Calu3 (cell line): Measurements from ENCODE around the gene SCYL3. TPM values are rescaled to one million over a fixed set of nuclear protein-coding genes. Genes with fewer than 3 reads are reported as not detected.
A peak's percentile ranks its signal among the peaks of the same experiment; 100 is the strongest.
"Not testable (repeated sequence)": the region's sequence is repeated elsewhere in the genome, so short reads cannot be mapped to it uniquely, and the experiment has no call there.

Source experiments
- BruUV-seq: library from RNA; stranded (reverse); fragments of 400-500 nt; replicated peaks from 2 replicates; lab custom pipeline; 2021; lab: Mats Ljungman, UMichigan
- CTCF ChIA-PET: fragments of 300-600 bp; sonication (Branson Sonifier 250); formaldehyde crosslinking; loops from one replicate; lab custom pipeline; 2022; ENCODE audit warnings: antibody characterized with exemption; lab: Charles Lee
- DNase-seq: peaks from one replicate; pipeline ENCODE4 v3.0.0; 2022
- H3K27ac Mint-ChIP-seq: one replicate; pipeline ENCODE4 v1.8.0; 2022; ENCODE audit warnings: mixed read lengths; ENCODE audit not compliant: unreplicated experiment
- H3K27me3 Mint-ChIP-seq: one replicate; pipeline ENCODE4 v1.8.0; 2022; ENCODE audit warnings: mixed read lengths; ENCODE audit not compliant: unreplicated experiment
- H3K36me3 Mint-ChIP-seq: one replicate; pipeline ENCODE4 v1.8.0; 2022; ENCODE audit warnings: mild to moderate bottlenecking, moderate library complexity, mixed read lengths; ENCODE audit not compliant: insufficient read depth, unreplicated experiment
- H3K4me1 Mint-ChIP-seq: one replicate; pipeline ENCODE4 v1.8.0; 2022; ENCODE audit warnings: mild to moderate bottlenecking, low read depth, mixed read lengths; ENCODE audit not compliant: unreplicated experiment
- H3K4me3 Mint-ChIP-seq: one replicate; pipeline ENCODE4 v1.8.0; 2022; ENCODE audit warnings: mild to moderate bottlenecking, low read depth, moderate library complexity, mixed read lengths; ENCODE audit not compliant: unreplicated experiment
- H3K9me3 Mint-ChIP-seq: one replicate; pipeline ENCODE4 v1.8.0; 2022; ENCODE audit warnings: low read depth, mixed read lengths; ENCODE audit not compliant: unreplicated experiment
- intact Hi-C: fragments of 100-400 bp; cut with micrococcal nuclease; formaldehyde crosslinking; loops from one replicate; pipeline ENCODE4 v1.10.0; 2022; ENCODE audit not compliant: unreplicated experiment
- total RNA-seq: library from RNA; stranded (reverse); gene quantifications from 2 replicates; pipeline ENCODE4 v1.2.3, GENCODE V29; 2022
- TF ChIP-seq, protein P1 (sequence below): fragments of 200-600 bp; IDR thresholded peaks from one replicate; pipeline ENCODE4 v1.8.0; 2022; ENCODE audit warnings: antibody characterized with exemption; ENCODE audit not compliant: unreplicated experiment

SCYL3 gene
- total RNA-seq, 1 experiment from 2014 or later = 18.3 TPM

GRCh38 chr1:169814265-169814664 is 79.4 kb downstream of the SCYL3 start:
- DNase-seq = no peak
- no peaks in the 10 kb centered on the region for H3K4me1 Mint-ChIP-seq
- CTCF ChIA-PET = no interaction called here
- no peaks in the 10 kb centered on the region for H3K9me3 Mint-ChIP-seq
- TF ChIP-seq, protein P1, sequence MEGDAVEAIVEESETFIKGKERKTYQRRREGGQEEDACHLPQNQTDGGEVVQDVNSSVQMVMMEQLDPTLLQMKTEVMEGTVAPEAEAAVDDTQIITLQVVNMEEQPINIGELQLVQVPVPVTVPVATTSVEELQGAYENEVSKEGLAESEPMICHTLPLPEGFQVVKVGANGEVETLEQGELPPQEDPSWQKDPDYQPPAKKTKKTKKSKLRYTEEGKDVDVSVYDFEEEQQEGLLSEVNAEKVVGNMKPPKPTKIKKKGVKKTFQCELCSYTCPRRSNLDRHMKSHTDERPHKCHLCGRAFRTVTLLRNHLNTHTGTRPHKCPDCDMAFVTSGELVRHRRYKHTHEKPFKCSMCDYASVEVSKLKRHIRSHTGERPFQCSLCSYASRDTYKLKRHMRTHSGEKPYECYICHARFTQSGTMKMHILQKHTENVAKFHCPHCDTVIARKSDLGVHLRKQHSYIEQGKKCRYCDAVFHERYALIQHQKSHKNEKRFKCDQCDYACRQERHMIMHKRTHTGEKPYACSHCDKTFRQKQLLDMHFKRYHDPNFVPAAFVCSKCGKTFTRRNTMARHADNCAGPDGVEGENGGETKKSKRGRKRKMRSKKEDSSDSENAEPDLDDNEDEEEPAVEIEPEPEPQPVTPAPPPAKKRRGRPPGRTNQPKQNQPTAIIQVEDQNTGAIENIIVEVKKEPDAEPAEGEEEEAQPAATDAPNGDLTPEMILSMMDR = no peak
- no TSS peak for BruUV-seq
- H3K36me3 Mint-ChIP-seq = peaks cover 8% of the 10 kb centered on the region
- no peak overlapping the region for H3K4me3 Mint-ChIP-seq
- H3K27ac Mint-ChIP-seq = no peak overlapping the region
- intact Hi-C loops = no loop called here
- H3K27me3 Mint-ChIP-seq = no peaks in the 10 kb centered on the region

DNA sequence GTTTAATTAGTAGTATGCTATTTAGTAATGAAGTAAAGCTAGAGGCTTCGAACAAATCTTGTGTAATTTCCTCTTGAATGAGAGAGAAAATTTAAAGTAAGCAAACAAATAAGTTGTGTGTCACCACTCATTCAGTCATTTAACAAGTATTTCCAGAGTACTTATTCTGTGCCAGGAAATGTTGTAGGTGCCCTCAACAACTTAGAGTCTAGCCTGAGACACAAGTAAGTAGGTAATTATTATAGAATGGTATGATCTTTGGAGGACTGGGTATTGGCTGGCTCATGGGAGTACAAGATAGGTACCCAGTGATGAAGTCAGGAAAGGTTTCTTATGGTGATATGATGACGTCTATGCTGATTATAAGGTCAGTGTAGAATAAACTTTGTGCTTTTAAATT is 81.6 kb downstream of the SCYL3 start:
- DNase-seq = no peak
- H3K27me3 Mint-ChIP-seq = no peaks in the 10 kb centered on the region
- no peaks in the 10 kb centered on the region for H3K4me1 Mint-ChIP-seq
- H3K9me3 Mint-ChIP-seq = no peaks in the 10 kb centered on the region
- H3K4me3 Mint-ChIP-seq = no peak overlapping the region
- TF ChIP-seq, protein P1 = no peak
- CTCF ChIA-PET = no interaction called here
- no peak overlapping the region for H3K27ac Mint-ChIP-seq
- intact Hi-C loops = no loop called here
- no TSS peak for BruUV-seq
- peaks cover 12% of the 10 kb centered on the region for H3K36me3 Mint-ChIP-seq

DNA sequence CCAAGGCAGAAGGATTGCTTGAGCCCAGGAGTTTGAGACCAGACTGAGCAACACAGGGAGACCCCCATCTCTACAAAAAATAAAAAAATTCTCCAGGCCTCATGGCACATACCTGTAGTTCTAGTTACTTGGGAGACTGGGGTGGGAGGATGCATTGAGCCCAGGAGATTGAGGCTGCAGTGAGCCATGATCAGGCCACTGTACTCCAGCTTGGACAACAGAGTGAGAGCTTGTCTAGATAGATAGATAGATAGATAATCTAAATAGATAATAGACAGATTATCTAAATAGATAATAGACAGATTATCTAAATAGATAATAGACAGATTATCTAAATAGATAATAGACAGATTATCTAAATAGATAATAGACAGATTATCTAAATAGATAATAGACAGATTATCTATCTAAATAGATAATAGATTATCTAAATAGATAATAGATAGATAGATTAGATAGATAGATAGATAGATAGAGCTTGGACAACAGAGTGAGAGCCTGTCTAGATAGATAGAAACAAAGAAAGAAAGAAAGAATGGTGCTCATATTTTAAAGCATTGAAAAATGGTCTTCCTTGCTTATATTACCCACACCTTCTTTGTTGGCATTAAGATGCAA is 82.2 kb downstream of the SCYL3 start:
- H3K9me3 Mint-ChIP-seq, H3K27ac Mint-ChIP-seq, H3K4me3 Mint-ChIP-seq, DNase-seq, BruUV-seq, CTCF ChIA-PET, H3K27me3 Mint-ChIP-seq, H3K4me1 Mint-ChIP-seq, intact Hi-C loops: not testable (repeated sequence)
- H3K36me3 Mint-ChIP-seq = peaks cover 12% of the 10 kb centered on the region

DNA sequence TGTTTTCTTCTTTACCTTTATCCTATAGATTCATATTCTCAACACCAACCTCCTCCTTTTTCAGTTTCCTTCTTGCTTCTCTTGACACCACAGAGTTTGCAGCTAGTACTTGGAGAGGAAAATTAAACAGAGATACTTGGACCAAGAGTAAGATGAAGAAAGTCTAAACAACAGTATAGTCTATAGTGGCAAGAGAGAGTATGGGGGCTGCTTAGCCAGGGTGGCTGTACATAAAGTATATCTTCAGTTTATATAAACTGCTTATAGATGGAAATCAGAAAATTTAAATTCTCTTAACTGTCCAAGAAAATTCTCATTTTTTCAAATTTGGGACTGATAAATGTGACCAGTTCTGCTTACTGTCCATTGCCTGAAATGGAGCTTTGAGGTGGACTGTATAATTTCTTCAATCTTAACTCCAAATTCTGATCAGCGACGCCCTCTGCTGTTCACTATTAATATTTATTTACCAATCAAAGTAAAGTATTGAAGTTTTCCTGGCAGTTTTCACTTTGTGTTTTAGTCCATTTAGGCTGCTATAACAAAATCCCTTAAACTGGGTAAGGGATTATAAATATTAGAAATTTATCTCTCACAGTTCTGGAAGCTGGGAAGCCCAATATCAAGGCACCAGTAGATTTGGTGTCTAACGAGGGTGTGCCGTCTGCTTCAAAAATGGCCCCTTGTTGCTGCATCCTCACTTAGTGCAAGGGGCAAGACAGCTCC is 84.2 kb downstream of the SCYL3 start:
- peak; percentile 35 for DNase-seq
- Mint-ChIP-seq H3K27ac (no peak overlapping the region), H3K9me3 (no peaks in the 10 kb centered on the region)

More for the DNA sequence above, 84.2 kb downstream of the SCYL3 start:
- CTCF ChIA-PET = interaction anchor here (0.5 to 1.3 kb wide), 6 partner anchors 46 to 258 kb away, joined by 3 to 11 read pairs (median 5); partner anchors contain the start of gene F5
- intact Hi-C loops = loop anchor here (1.0 to 10.0 kb wide), 6 partner anchors 29 to 345 kb away; partner anchors contain the start of gene SELL
- Mint-ChIP-seq H3K27me3 (no peaks in the 10 kb centered on the region), H3K36me3 (peaks cover 20% of the 10 kb centered on the region), H3K4me1 (no peaks in the 10 kb centered on the region), H3K4me3 (no peak overlapping the region)
- no TSS peak for BruUV-seq
- TF ChIP-seq, protein P1 = peak; percentile 71
